ENCODE results near the gene AFP.
"Not testable (repeated sequence)": the region's sequence is repeated elsewhere in the genome, so short reads cannot be mapped to it uniquely, and the experiment has no call there.

The AFP gene

GRCh38 chr4:73435984-73436383 is at the start of gene AFP:
Gene AFP (plus strand): TSS chr4:73436221. CDS start chr4:73436263, 42 bp downstream.
- no peak for DNase-seq (ENCODE audit: low read depth in 3 of 3, low spot score in 1 of 3)

GRCh38 chr4:73387552-73387951 is 48.5 kb upstream of the AFP start:
- DNase-seq (ENCODE audit: low read depth in 3 of 3, low spot score in 1 of 3), result no peak

- DNase-seq (ENCODE audit: low read depth in 3 of 3, low spot score in 1 of 3), result no peak
These were observed 47.1 kb upstream of the AFP start for GRCh38 chr4:73388887-73389286.

- DNase-seq (ENCODE audit: low read depth in 3 of 3, low spot score in 1 of 3), result not testable (repeated sequence)
These were observed 46.4 kb upstream of the AFP start for GRCh38 chr4:73389663-73390062.

GRCh38 chr4:73391774-73392173 is 44.2 kb upstream of the AFP start:
- no peak for DNase-seq (ENCODE audit: low read depth in 3 of 3, low spot score in 1 of 3)

GRCh38 chr4:73392936-73393335 is 43.1 kb upstream of the AFP start:
- DNase-seq (ENCODE audit: low read depth in 3 of 3, low spot score in 1 of 3), result no peak

- no peak for DNase-seq (ENCODE audit: low read depth in 3 of 3, low spot score in 1 of 3)
These were observed 39.7 kb upstream of the AFP start for GRCh38 chr4:73396304-73396703.

GRCh38 chr4:73396993-73397972 is 38.7 kb upstream of the AFP start:
- no peak for DNase-seq (ENCODE audit: low read depth in 3 of 3, low spot score in 1 of 3)

- DNase-seq (ENCODE audit: low read depth in 3 of 3, low spot score in 1 of 3), result no peak
These were observed 34.6 kb upstream of the AFP start for GRCh38 chr4:73401412-73401811.

GRCh38 chr4:73404042-73404441 is 32.0 kb upstream of the AFP start, which contains the start of gene ALB:
Gene ALB (plus strand): TSS chr4:73404287. CDS start chr4:73404328, 41 bp downstream.
- no peak for DNase-seq (ENCODE audit: low read depth in 3 of 3, low spot score in 1 of 3)

- no peak for DNase-seq (ENCODE audit: low read depth in 3 of 3, low spot score in 1 of 3)
These were observed 31.6 kb upstream of the AFP start for GRCh38 chr4:73404457-73404856.

GRCh38 chr4:73405138-73405537 is 30.9 kb upstream of the AFP start:
- DNase-seq (ENCODE audit: low read depth in 3 of 3, low spot score in 1 of 3), result no peak

- DNase-seq (ENCODE audit: low read depth in 3 of 3, low spot score in 1 of 3), result no peak
These were observed 29.5 kb upstream of the AFP start for GRCh38 chr4:73406548-73406875.

GRCh38 chr4:73407227-73407673 is 28.8 kb upstream of the AFP start:
- no peak for DNase-seq (ENCODE audit: low read depth in 3 of 3, low spot score in 1 of 3)

- DNase-seq (ENCODE audit: low read depth in 3 of 3, low spot score in 1 of 3), result no peak
These were observed 27.7 kb upstream of the AFP start for GRCh38 chr4:73408181-73408867.

GRCh38 chr4:73409012-73409862 is 26.8 kb upstream of the AFP start:
- no peak for DNase-seq (ENCODE audit: low read depth in 3 of 3, low spot score in 1 of 3)

- no peak for DNase-seq (ENCODE audit: low read depth in 3 of 3, low spot score in 1 of 3)
These were observed 26.0 kb upstream of the AFP start for GRCh38 chr4:73409978-73410548.

- no peak for DNase-seq (ENCODE audit: low read depth in 3 of 3, low spot score in 1 of 3)
These were observed 24.9 kb upstream of the AFP start for GRCh38 chr4:73410916-73411730.

- DNase-seq (ENCODE audit: low read depth in 3 of 3, low spot score in 1 of 3), result no peak
These were observed 24.1 kb upstream of the AFP start for GRCh38 chr4:73411731-73412414.

Measured in stimulated activated CD4-positive, alpha-beta T cell treated with anti-CD3 and anti-CD28 coated beads, TNF-alpha, amount 100 ng/mL, for 1 hour (primary cell).